ENCODE measurements around the gene EARS2.

The EARS2 gene

GRCh38 chr16:23498863-23499262 is 58.3 kb downstream of the EARS2 start:
- no peak overlapping the region for H3K27ac ChIP-seq
- TF ChIP-seq, protein P1, sequence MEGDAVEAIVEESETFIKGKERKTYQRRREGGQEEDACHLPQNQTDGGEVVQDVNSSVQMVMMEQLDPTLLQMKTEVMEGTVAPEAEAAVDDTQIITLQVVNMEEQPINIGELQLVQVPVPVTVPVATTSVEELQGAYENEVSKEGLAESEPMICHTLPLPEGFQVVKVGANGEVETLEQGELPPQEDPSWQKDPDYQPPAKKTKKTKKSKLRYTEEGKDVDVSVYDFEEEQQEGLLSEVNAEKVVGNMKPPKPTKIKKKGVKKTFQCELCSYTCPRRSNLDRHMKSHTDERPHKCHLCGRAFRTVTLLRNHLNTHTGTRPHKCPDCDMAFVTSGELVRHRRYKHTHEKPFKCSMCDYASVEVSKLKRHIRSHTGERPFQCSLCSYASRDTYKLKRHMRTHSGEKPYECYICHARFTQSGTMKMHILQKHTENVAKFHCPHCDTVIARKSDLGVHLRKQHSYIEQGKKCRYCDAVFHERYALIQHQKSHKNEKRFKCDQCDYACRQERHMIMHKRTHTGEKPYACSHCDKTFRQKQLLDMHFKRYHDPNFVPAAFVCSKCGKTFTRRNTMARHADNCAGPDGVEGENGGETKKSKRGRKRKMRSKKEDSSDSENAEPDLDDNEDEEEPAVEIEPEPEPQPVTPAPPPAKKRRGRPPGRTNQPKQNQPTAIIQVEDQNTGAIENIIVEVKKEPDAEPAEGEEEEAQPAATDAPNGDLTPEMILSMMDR (IDR thresholded peaks at IDR 0.05) = no peak
- no peak for TF ChIP-seq ZFX (IDR thresholded peaks at IDR 0.05; ENCODE audit: borderline replicate concordance)

- TF ChIP-seq, protein P1 (IDR thresholded peaks at IDR 0.05) = no peak
- no peak for TF ChIP-seq ZFX (IDR thresholded peaks at IDR 0.05; ENCODE audit: borderline replicate concordance)
- no peak overlapping the region for H3K27ac ChIP-seq
Observed at GRCh38 chr16:23497543-23497868, 59.6 kb downstream of the EARS2 start.

DNA sequence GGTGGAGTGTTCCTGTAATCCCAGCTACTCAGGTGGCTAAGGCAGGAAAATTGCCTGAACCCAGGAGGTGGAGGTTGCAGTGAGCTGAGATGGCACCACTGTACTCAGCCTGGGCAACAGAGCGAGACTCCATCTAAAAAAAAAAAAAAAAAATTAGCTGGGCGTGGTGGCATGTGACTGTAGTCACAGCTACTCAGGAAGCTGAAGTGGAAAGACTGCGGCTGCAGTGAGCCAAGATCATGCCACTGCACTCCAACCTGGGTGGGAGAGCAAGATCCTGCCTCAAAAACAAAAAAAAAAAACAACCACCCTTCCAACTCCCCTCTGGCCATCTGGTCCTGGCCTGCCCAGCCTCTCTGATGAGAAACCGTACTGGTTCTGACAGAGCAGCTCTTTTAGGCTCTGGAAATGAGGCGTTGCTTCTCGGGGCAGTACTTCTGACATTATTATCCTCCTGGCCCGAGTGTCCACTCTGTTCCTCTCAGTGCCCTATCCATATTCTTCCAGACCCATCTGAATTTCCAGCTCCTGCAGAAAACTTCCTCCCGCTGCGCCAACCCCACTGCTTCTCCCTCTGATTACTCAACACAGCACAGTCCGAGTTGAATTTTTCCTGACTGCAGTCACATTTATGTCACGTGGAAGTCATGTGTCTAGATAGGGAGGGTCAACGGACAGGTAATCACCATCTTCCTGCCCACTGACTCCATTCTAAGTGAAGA is 60.2 kb downstream of the EARS2 start:
- TF ChIP-seq, protein P1 (IDR thresholded peaks at IDR 0.05) = no peak
- no peak for TF ChIP-seq ZFX (IDR thresholded peaks at IDR 0.05; ENCODE audit: borderline replicate concordance)
- H3K27ac ChIP-seq = no peak overlapping the region

DNA sequence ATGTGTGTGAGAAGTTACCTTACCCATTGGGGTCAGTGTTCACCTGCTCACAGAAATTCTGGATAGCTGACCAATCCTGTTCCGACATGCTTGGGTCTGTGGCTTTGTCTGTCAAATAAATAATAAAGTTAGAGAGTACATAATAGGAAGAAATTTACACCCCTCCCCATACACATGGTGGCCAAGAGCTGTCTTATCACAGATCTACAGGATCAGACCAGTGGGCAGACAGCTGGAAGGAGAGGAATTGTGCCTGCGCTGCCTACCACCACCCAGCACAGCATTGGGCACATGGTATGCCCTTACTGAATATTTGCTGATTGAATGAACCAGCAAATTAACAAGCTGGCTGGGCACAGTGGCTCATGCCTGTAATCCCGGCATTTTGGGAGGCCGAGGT is 61.5 kb downstream of the EARS2 start:
- no peak overlapping the region for H3K27ac ChIP-seq
- TF ChIP-seq, protein P1 (IDR thresholded peaks at IDR 0.05) = no peak
- no peak for TF ChIP-seq ZFX (IDR thresholded peaks at IDR 0.05; ENCODE audit: borderline replicate concordance)

- no peak for TF ChIP-seq ZFX (IDR thresholded peaks at IDR 0.05; ENCODE audit: borderline replicate concordance)
- TF ChIP-seq, protein P1 (IDR thresholded peaks at IDR 0.05) = no peak
- H3K27ac ChIP-seq = no peak overlapping the region
Observed at GRCh38 chr16:23494188-23494587, 63.0 kb downstream of the EARS2 start.

DNA sequence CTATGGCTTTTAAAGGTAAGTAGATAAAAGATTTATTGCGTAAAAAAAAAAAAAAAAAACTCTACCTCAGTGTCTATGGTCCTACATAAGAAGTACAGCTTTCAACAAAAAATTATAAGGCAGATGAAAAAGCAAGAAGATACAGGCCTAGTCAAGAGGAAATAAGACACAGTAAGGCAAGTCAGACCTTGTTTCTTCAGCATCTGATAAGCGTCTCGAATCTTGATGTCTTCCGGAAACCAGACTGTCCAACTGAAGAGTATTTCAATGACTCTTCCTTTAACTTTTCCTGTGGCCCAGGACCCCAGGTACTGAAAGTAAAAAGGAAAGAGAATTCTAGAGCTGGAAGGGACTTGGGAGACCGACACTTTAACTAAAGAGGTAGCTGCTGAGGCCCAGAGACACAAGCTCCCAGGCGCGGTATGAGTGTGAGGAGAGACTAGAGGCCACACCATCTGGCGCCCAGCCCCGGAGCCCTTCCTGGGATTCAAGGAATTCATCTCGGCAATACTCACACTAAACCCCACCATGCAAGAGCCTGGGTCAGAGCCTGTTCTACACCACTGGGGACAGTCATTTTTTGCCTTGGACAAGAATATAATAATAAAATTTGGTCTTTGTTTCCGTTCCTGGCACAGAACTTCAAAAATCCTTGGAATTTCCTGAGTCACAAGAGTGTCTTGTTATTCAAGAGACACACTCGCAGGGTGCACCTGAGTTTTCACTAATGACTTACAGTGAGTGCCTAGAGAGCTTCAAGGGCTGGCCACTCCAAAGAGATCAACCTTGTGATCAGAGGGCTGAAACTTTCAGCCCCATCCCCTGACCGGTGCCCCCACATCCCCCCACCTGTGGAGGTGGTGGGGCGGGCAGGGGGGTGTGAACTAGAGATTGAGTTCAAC is 65.4 kb downstream of the EARS2 start:
- no peak for TF ChIP-seq ZFX (IDR thresholded peaks at IDR 0.05; ENCODE audit: borderline replicate concordance)
- TF ChIP-seq, protein P1 (IDR thresholded peaks at IDR 0.05) = no peak
- no peak overlapping the region for H3K27ac ChIP-seq

DNA sequence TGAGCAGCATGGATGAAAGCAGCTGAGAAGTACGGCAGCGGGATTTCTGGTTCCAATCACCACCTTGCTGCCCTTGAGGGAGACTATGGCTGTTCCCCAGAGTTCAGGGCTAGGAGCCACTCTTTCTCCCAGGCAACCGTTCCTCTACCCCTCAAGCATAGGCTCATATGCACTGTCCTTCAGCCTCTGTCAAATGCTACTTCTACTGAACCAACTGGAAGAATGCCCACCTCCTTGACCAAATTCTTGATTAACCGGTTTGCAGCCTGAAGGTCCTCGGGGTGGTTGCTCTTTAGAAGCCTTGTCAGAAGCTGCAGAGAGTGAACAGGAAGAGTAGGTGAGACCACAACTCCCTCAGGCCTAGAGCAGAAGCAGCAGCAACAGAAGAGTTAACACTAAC is 70.7 kb downstream of the EARS2 start:
- no peak for TF ChIP-seq ZFX (IDR thresholded peaks at IDR 0.05; ENCODE audit: borderline replicate concordance)
- TF ChIP-seq, protein P1 (IDR thresholded peaks at IDR 0.05) = no peak
- H3K27ac ChIP-seq = no peak overlapping the region

Data from 22Rv1 (cell line).